ENCODE data around the gene SEMA6B. TPM values are rescaled to one million over a fixed set of nuclear protein-coding genes. Genes with fewer than 3 reads are reported as not detected.

Gene SEMA6B
- total RNA-seq, 1 experiment from 2014 or later: 5.7 TPM

GRCh38 chr19:4513248-4513647 is 46.2 kb downstream of the SEMA6B start:
- in situ Hi-C loops (cut with HindIII; ENCODE audit: low pct_unique_long_range_greater_than_20kb, low sequenced_read_pairs): no loop called here
- no peak for DNase-seq (ENCODE audit: low read depth, low spot score)
- BruUV-seq (replicated peaks): no TSS peak
- H3K9me3 ChIP-seq (ENCODE audit: control insufficient read depth, insufficient read depth, low read depth, low read length): no peaks in the 10 kb centered on the region
- POLR2A ChIA-PET: no interaction called here
- H3K27me3 ChIP-seq (ENCODE audit: control insufficient read depth, insufficient read depth, low read length): no peaks in the 10 kb centered on the region
- ATAC-seq: no peak
- H3K36me3 ChIP-seq (ENCODE audit: control insufficient read depth, insufficient read depth, low read length): no peaks in the 10 kb centered on the region
- CTCF ChIA-PET: no interaction called here
- intact Hi-C loops (cut with micrococcal nuclease; ENCODE audit: unreplicated experiment): no loop called here
- no peak overlapping the region for H3K4me3 ChIP-seq (ENCODE audit: low read depth in 2 of 2, low read length in 2 of 2)
- H3K4me1 ChIP-seq (ENCODE audit: control insufficient read depth, insufficient read depth, low read length): peaks cover 12% of the 10 kb centered on the region
- H3K27ac ChIP-seq (ENCODE audit: low read length): no peak overlapping the region
- no peak for TF ChIP-seq POLR2AphosphoS5 (IDR thresholded peaks at IDR 0.05; ENCODE audit: low read depth, low read length)
- TF ChIP-seq SIN3A (IDR thresholded peaks at IDR 0.05; ENCODE audit: borderline replicate concordance, insufficient read depth, low read depth, low read length): no peak
- TF ChIP-seq REST (IDR thresholded peaks at IDR 0.05; ENCODE audit: insufficient read depth in 1 of 2, low read depth in 2 of 2, low read length in 1 of 2): no peak
- TF ChIP-seq CTCF (IDR thresholded peaks at IDR 0.05): no peak
- TF ChIP-seq TCF7L2 (IDR thresholded peaks at IDR 0.05; ENCODE audit: low read depth, low read length): no peak

- H3K9me3 ChIP-seq (ENCODE audit: control insufficient read depth, insufficient read depth, low read depth, low read length): no peaks in the 10 kb centered on the region
- no peaks in the 10 kb centered on the region for H3K36me3 ChIP-seq (ENCODE audit: control insufficient read depth, insufficient read depth, low read length)
- ChIA-PET POLR2A (no interaction called here), CTCF (no interaction called here)
- peaks cover 8% of the 10 kb centered on the region for H3K4me1 ChIP-seq (ENCODE audit: control insufficient read depth, insufficient read depth, low read length)
- ATAC-seq: no peak
- no TSS peak for BruUV-seq (replicated peaks)
- H3K27me3 ChIP-seq (ENCODE audit: control insufficient read depth, insufficient read depth, low read length): no peaks in the 10 kb centered on the region
- no peak for TF ChIP-seq TCF7L2 (IDR thresholded peaks at IDR 0.05; ENCODE audit: low read depth, low read length)
- intact Hi-C loops (cut with micrococcal nuclease; ENCODE audit: unreplicated experiment): no loop called here
- DNase-seq (ENCODE audit: low read depth, low spot score): no peak
- in situ Hi-C loops (cut with HindIII; ENCODE audit: low pct_unique_long_range_greater_than_20kb, low sequenced_read_pairs): no loop called here
- H3K27ac ChIP-seq (ENCODE audit: low read length): no peak overlapping the region
- no peak overlapping the region for H3K4me3 ChIP-seq (ENCODE audit: low read depth in 2 of 2, low read length in 2 of 2)
Observed at GRCh38 chr19:4512070-4512469, 47.4 kb downstream of the SEMA6B start.

GRCh38 chr19:4511300-4512054 is 48.0 kb downstream of the SEMA6B start:
- ATAC-seq (no peak), DNase-seq (ENCODE audit: low read depth, low spot score) (no peak)
- TF ChIP-seq CTCF (IDR thresholded peaks at IDR 0.05): no peak
- no peak for TF ChIP-seq POLR2AphosphoS5 (IDR thresholded peaks at IDR 0.05; ENCODE audit: low read depth, low read length)
- no peak for TF ChIP-seq SIN3A (IDR thresholded peaks at IDR 0.05; ENCODE audit: borderline replicate concordance, insufficient read depth, low read depth, low read length)
- TF ChIP-seq REST (IDR thresholded peaks at IDR 0.05; ENCODE audit: insufficient read depth in 1 of 2, low read depth in 2 of 2, low read length in 1 of 2): no peak
- H3K4me3 ChIP-seq (ENCODE audit: low read depth in 2 of 2, low read length in 2 of 2): no peak overlapping the region
- ChIA-PET POLR2A (no interaction called here), CTCF (no interaction called here)
- in situ Hi-C loops (cut with HindIII; ENCODE audit: low pct_unique_long_range_greater_than_20kb, low sequenced_read_pairs): no loop called here
- H3K4me1 ChIP-seq (ENCODE audit: control insufficient read depth, insufficient read depth, low read length): peaks cover 2% of the 10 kb centered on the region
- intact Hi-C loops (cut with micrococcal nuclease; ENCODE audit: unreplicated experiment): no loop called here
- H3K9me3 ChIP-seq (ENCODE audit: control insufficient read depth, insufficient read depth, low read depth, low read length): no peaks in the 10 kb centered on the region
- H3K27ac ChIP-seq (ENCODE audit: low read length): no peak overlapping the region
- no TSS peak for BruUV-seq (replicated peaks)
- H3K27me3 ChIP-seq (ENCODE audit: control insufficient read depth, insufficient read depth, low read length): no peaks in the 10 kb centered on the region
- H3K36me3 ChIP-seq (ENCODE audit: control insufficient read depth, insufficient read depth, low read length): no peaks in the 10 kb centered on the region

All from Panc1 (cell line).